IMR-90 (cell line): ENCODE data around the gene LGSN. TPM values are rescaled to one million over a fixed set of nuclear protein-coding genes. Genes with fewer than 3 reads are reported as not detected.

Experiments
- ATAC-seq: fragments of 200-7000 bp; cut with Tn5 transposase; 2 replicates; pipeline ENCODE4 v1.9.1; 2020; ENCODE audit warnings: low read depth, mild to moderate bottlenecking, moderate library complexity
- BruUV-seq: library from RNA; stranded (reverse); fragments of 400-500 nt; replicated peaks from 2 replicates; lab custom pipeline; 2021; lab: Mats Ljungman, UMichigan
- CTCF ChIA-PET: fragments of 300-600 bp; formaldehyde crosslinking; extraction: SDS; loops from one replicate; lab custom pipeline; 2021; ENCODE audit warnings: antibody characterized with exemption; lab: Yijun Ruan, JAX
- POLR2A ChIA-PET: fragments of 300-600 bp; sonication (Branson Sonifier 250); formaldehyde crosslinking; loops from one replicate; lab custom pipeline; 2022; ENCODE audit warnings: antibody characterized with exemption; ENCODE audit not compliant: unreplicated experiment; lab: Charles Lee
- DNase-seq: peaks from one replicate; pipeline ENCODE4 v3.0.0; 2013
- H2AFZ ChIP-seq: replicated peaks from 2 replicates; pipeline ENCODE3; 2013; ENCODE audit warnings: low read length, mild to moderate bottlenecking; ENCODE audit not compliant: poor library complexity
- H2AK5ac ChIP-seq: 2 replicates; pipeline ENCODE4 v1.6.1; 2013; ENCODE audit warnings: low read depth, low read length, inconsistent platforms
- H2AK9ac ChIP-seq: replicated peaks from 2 replicates; pipeline ENCODE3; 2013; ENCODE audit warnings: mild to moderate bottlenecking, low read depth, low read length, moderate library complexity; ENCODE audit not compliant: poor library complexity
- H2BK120ac ChIP-seq: 2 replicates; pipeline ENCODE4 v1.6.1; 2013; ENCODE audit warnings: low read depth, low read length, inconsistent platforms
- H2BK15ac ChIP-seq: 3 replicates; pipeline ENCODE4 v1.6.1; 2013; ENCODE audit warnings: low read depth, low read length, inconsistent platforms
- H2BK20ac ChIP-seq: 2 replicates; pipeline ENCODE4 v1.6.1; 2013; ENCODE audit warnings: low read depth, mild to moderate bottlenecking, inconsistent platforms, low read length, moderate library complexity
- H2BK5ac ChIP-seq: 2 replicates; pipeline ENCODE4 v1.6.1; 2013; ENCODE audit warnings: mild to moderate bottlenecking, low read depth, low read length, inconsistent platforms; ENCODE audit not compliant: poor library complexity, severe bottlenecking
- H3K14ac ChIP-seq: replicated peaks from 2 replicates; pipeline ENCODE4 v1.6.1; 2013; ENCODE audit warnings: low read depth, low read length, inconsistent platforms
- H3K18ac ChIP-seq: 2 replicates; pipeline ENCODE4 v1.6.1; 2013; ENCODE audit warnings: low read depth, low read length, control low read depth
- H3K23ac ChIP-seq: 2 replicates; pipeline ENCODE4 v1.6.1; 2013; ENCODE audit warnings: low read depth, low read length, inconsistent platforms
- H3K27ac ChIP-seq: 2 replicates; pipeline ENCODE4 v1.5.1; 2013; ENCODE audit warnings: mild to moderate bottlenecking, control low read depth, low read length; ENCODE audit not compliant: insufficient read depth
- H3K27me3 ChIP-seq: 2 replicates; pipeline ENCODE4 v1.6.1; 2013; ENCODE audit warnings: low read length; ENCODE audit not compliant: control insufficient read depth, insufficient read depth
- H3K36me3 ChIP-seq: 2 replicates; pipeline ENCODE4 v1.6.1; 2013; ENCODE audit warnings: low read length, mixed read lengths; ENCODE audit not compliant: control insufficient read depth, insufficient read depth
- H3K4ac ChIP-seq: 2 replicates; pipeline ENCODE4 v1.6.1; 2013; ENCODE audit warnings: low read depth, low read length, inconsistent platforms
- H3K4me1 ChIP-seq: 2 replicates; pipeline ENCODE4 v1.6.1; 2013; ENCODE audit warnings: low read length, mixed read lengths; ENCODE audit not compliant: control insufficient read depth, insufficient read depth
- H3K4me2 ChIP-seq: 2 replicates; pipeline ENCODE4 v1.6.1; 2013; ENCODE audit warnings: low read depth, mild to moderate bottlenecking, control low read depth, low read length, moderate library complexity
- H3K4me3 ChIP-seq: 2 replicates; pipeline ENCODE4 v1.5.1; 2013; ENCODE audit warnings: low read depth, mild to moderate bottlenecking, control low read depth, low read length, moderate library complexity; ENCODE audit not compliant: insufficient read depth
- H3K56ac ChIP-seq: 2 replicates; pipeline ENCODE4 v1.6.1; 2013; ENCODE audit warnings: low read length, inconsistent platforms; ENCODE audit not compliant: insufficient read depth; ENCODE audit errors: extremely low read depth
- H3K79me1 ChIP-seq, 2 experiments: 2 replicates each; pipeline ENCODE4 v1.6.1; 2013; ENCODE audit warnings: low read length in 2 of 2, inconsistent platforms in 1 of 2, low read depth in 1 of 2
- H3K9ac ChIP-seq: 2 replicates; pipeline ENCODE4 v1.6.1; 2013; ENCODE audit warnings: low read depth, low read length, control low read depth
- H3K9me1 ChIP-seq: 2 replicates; pipeline ENCODE4 v1.6.1; 2013; ENCODE audit warnings: low read length, inconsistent platforms; ENCODE audit not compliant: insufficient read depth
- H3K9me3 ChIP-seq: 2 replicates; pipeline ENCODE4 v1.6.1; 2013; ENCODE audit warnings: low read length; ENCODE audit not compliant: control insufficient read depth, insufficient read depth
- H4K20me1 ChIP-seq: 2 replicates; pipeline ENCODE4 v1.6.1; 2013; ENCODE audit warnings: low read length, inconsistent platforms; ENCODE audit not compliant: insufficient read depth
- H4K5ac ChIP-seq: 2 replicates; pipeline ENCODE4 v1.6.1; 2013; ENCODE audit warnings: mild to moderate bottlenecking, low read depth, low read length, control low read depth
- H4K8ac ChIP-seq, 2 experiments: 2 replicates each; pipeline ENCODE4 v1.6.1; 2013; ENCODE audit warnings: low read depth in 2 of 2, low read length in 2 of 2, control low read depth in 1 of 2, inconsistent platforms in 1 of 2
- H4K91ac ChIP-seq: 2 replicates; pipeline ENCODE4 v1.6.1; 2013; ENCODE audit warnings: low read depth, low read length, inconsistent platforms; ENCODE audit not compliant: insufficient read depth
- BHLHE40 ChIP-seq: fragments of 150-350 bp; IDR thresholded peaks from 2 replicates; pipeline ENCODE4 v1.6.1; 2016; ENCODE audit warnings: mild to moderate bottlenecking, low read depth, low read length
- CEBPB ChIP-seq: IDR thresholded peaks from 2 replicates; pipeline ENCODE4 v1.6.1; 2012; ENCODE audit warnings: low read depth, low read length, improper control_type of control experiment
- CHD1 ChIP-seq: IDR thresholded peaks from 2 replicates; pipeline ENCODE4 v1.6.1; 2012; ENCODE audit warnings: low read depth, low read length, improper control_type of control experiment
- FOS ChIP-seq: fragments of 150-350 bp; IDR thresholded peaks from 2 replicates; pipeline ENCODE4 v1.6.1; 2016; ENCODE audit warnings: low read depth, low read length
- MAFK ChIP-seq: IDR thresholded peaks from 2 replicates; pipeline ENCODE4 v1.6.1; 2012; ENCODE audit warnings: low read depth, low read length, improper control_type of control experiment
- MAZ ChIP-seq: IDR thresholded peaks from 2 replicates; pipeline ENCODE4 v1.6.1; 2012; ENCODE audit warnings: low read depth, mild to moderate bottlenecking, low read length, improper control_type of control experiment, moderate library complexity, borderline replicate concordance
- MXI1 ChIP-seq: IDR thresholded peaks from 2 replicates; pipeline ENCODE4 v1.6.1; 2012; ENCODE audit warnings: low read depth, mild to moderate bottlenecking, low read length, moderate library complexity, borderline replicate concordance
- NFE2L2 ChIP-seq: fragments of 150-350 bp; IDR thresholded peaks from 2 replicates; pipeline ENCODE4 v1.6.1; 2016; ENCODE audit warnings: low read depth, mild to moderate bottlenecking, low read length
- POLR2A ChIP-seq: IDR thresholded peaks from 2 replicates; pipeline ENCODE4 v1.6.1; 2012; ENCODE audit warnings: mild to moderate bottlenecking, low read depth, low read length
- RAD21 ChIP-seq: IDR thresholded peaks from 2 replicates; pipeline ENCODE4 v1.6.1; 2012; ENCODE audit warnings: low read length, improper control_type of control experiment
- RCOR1 ChIP-seq: IDR thresholded peaks from 2 replicates; pipeline ENCODE4 v1.6.1; 2012; ENCODE audit warnings: mild to moderate bottlenecking, low read length, improper control_type of control experiment; ENCODE audit not compliant: insufficient replicate concordance
- RFX5 ChIP-seq: IDR thresholded peaks from 2 replicates; pipeline ENCODE4 v1.8.0; 2012; ENCODE audit warnings: low read depth, mild to moderate bottlenecking, low read length, moderate library complexity
- SMC3 ChIP-seq: fragments of 150-350 bp; IDR thresholded peaks from 2 replicates; pipeline ENCODE4 v1.6.1; 2016; ENCODE audit warnings: low read depth, mild to moderate bottlenecking, antibody characterized with exemption, low read length, moderate library complexity
- WGBS, 2 experiments: methylation state at CpG; one replicate each; pipeline versions ENCODE4 v1.1.5 to v1.1.7; 2013; ENCODE audit warnings: missing lambda C conversion rate in 2 of 2; ENCODE audit not compliant: insufficient read length in 1 of 2; ENCODE audit errors: extremely low coverage in 2 of 2; 5-methylcytosine and 5-hydroxymethylcytosine counted together
- dilution Hi-C: fragments of 300-500 bp; cut with HindIII; formaldehyde crosslinking; loops from one replicate; pipeline ENCODE4 v1.14.3; 2018; ENCODE audit warnings: low sequenced_read_pairs; ENCODE audit not compliant: unreplicated experiment
- in situ Hi-C: fragments of 300-500 bp; cut with MboI; formaldehyde crosslinking; loops from 3 replicates; pipeline ENCODE4 v1.14.3; 2019; ENCODE audit warnings: low sequenced_read_pairs, inconsistent platforms, mixed read lengths
- intact Hi-C: fragments of 100-400 bp; cut with micrococcal nuclease; formaldehyde crosslinking; loops from 2 replicates; pipeline ENCODE4 v1.10.0; 2022
- polyA plus RNA-seq, 3 experiments: library from polyadenylated mRNA; depleted of rRNA; stranded (reverse); fragments of >200 nt; gene quantifications; 2 replicates each; pipeline ENCODE4 v1.2.3, GENCODE V29; 2012; ENCODE audit warnings: low replicate concordance in 1 of 3
- total RNA-seq: library from RNA; depleted of rRNA; stranded (reverse); fragments of >200 nt; gene quantifications from 2 replicates; pipeline ENCODE4 v1.2.3, GENCODE V29; 2012
- TF ChIP-seq, protein P1 (sequence below): conservative IDR thresholded peaks from 2 replicates; pipeline ENCODE4 v1.5.1; 2012; ENCODE audit warnings: mild to moderate bottlenecking, low read depth, low read length, improper control_type of control experiment
- TF ChIP-seq, protein P2 (sequence below): fragments of 150-350 bp; IDR thresholded peaks from 2 replicates; pipeline ENCODE4 v1.6.1; 2016; ENCODE audit warnings: low read depth, mild to moderate bottlenecking, low read length, moderate library complexity, borderline replicate concordance
- TF ChIP-seq, protein P3 (sequence below): fragments of 150-350 bp; IDR thresholded peaks from 2 replicates; pipeline ENCODE4 v1.6.1; 2017; ENCODE audit warnings: mild to moderate bottlenecking, antibody characterized with exemption, low read length, low read depth

The LGSN gene
- total and polyA plus RNA-seq, 2 of the 4 experiments (the other 2 are of a cell fraction): not detected

DNA sequence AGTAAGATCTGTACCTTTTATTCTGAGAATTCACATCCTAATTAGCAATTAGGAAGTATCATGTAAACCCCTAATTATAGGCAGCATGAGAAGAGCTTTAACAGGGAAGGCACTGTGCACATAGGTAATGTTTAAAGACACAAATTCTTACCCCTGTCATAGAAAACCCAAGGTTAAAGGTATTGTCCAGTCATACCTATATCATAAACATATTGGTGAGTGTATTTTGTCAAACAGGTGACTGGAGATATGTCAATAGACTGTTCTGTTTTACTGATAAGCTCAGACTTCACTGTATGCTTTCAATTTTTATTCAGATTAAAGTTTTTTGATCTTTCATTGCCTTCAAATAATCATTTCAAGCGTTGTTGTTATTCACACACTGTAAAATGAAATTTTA is 43.8 kb downstream of the LGSN start:
- no peaks in the 10 kb centered on the region for H3K9me3 ChIP-seq
- no peak overlapping the region for H2AK5ac ChIP-seq
- H4K91ac ChIP-seq: no peak overlapping the region
- H3K27ac ChIP-seq: no peak overlapping the region
- H3K9ac ChIP-seq: no peak overlapping the region
- H2BK5ac ChIP-seq: no peak overlapping the region
- no peak overlapping the region for H2BK15ac ChIP-seq
- CTCF ChIA-PET: no interaction called here
- H2AK9ac ChIP-seq: no peak overlapping the region
- H3K4me3 ChIP-seq: no peak overlapping the region
- no peak overlapping the region for H3K23ac ChIP-seq
- no peaks in the 10 kb centered on the region for H3K4me1 ChIP-seq
- intact Hi-C loops: no loop called here
- in situ Hi-C loops: no loop called here
- no peak overlapping the region for H2BK120ac ChIP-seq
- no CpG with 5 or more reads among the region's 1 CpG for WGBS, 2 experiments
- no peak overlapping the region for H3K4me2 ChIP-seq
- no peaks in the 10 kb centered on the region for H3K79me1 ChIP-seq
- H2BK20ac ChIP-seq: no peak overlapping the region
- H4K20me1 ChIP-seq: no peaks in the 10 kb centered on the region
- H3K4ac ChIP-seq: no peak overlapping the region
- no peak overlapping the region for H4K8ac ChIP-seq
- H3K9me1 ChIP-seq: no peaks in the 10 kb centered on the region
- POLR2A ChIA-PET: no interaction called here
- no peak overlapping the region for H2AFZ ChIP-seq
- no peak overlapping the region for H3K56ac ChIP-seq
- no TSS peak for BruUV-seq
- no peaks in the 10 kb centered on the region for H3K27me3 ChIP-seq
- no peak for DNase-seq
- no peak for ATAC-seq
- TF ChIP-seq, protein P1, sequence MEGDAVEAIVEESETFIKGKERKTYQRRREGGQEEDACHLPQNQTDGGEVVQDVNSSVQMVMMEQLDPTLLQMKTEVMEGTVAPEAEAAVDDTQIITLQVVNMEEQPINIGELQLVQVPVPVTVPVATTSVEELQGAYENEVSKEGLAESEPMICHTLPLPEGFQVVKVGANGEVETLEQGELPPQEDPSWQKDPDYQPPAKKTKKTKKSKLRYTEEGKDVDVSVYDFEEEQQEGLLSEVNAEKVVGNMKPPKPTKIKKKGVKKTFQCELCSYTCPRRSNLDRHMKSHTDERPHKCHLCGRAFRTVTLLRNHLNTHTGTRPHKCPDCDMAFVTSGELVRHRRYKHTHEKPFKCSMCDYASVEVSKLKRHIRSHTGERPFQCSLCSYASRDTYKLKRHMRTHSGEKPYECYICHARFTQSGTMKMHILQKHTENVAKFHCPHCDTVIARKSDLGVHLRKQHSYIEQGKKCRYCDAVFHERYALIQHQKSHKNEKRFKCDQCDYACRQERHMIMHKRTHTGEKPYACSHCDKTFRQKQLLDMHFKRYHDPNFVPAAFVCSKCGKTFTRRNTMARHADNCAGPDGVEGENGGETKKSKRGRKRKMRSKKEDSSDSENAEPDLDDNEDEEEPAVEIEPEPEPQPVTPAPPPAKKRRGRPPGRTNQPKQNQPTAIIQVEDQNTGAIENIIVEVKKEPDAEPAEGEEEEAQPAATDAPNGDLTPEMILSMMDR: no peak
- TF ChIP-seq CEBPB (no peak), MAFK (no peak), FOS (no peak), NFE2L2 (no peak), RAD21 (no peak), RFX5 (no peak), MXI1 (no peak), SMC3 (no peak), RCOR1 (no peak), BHLHE40 (no peak), POLR2A (no peak), MAZ (no peak), CHD1 (no peak)
- TF ChIP-seq, protein P2, sequence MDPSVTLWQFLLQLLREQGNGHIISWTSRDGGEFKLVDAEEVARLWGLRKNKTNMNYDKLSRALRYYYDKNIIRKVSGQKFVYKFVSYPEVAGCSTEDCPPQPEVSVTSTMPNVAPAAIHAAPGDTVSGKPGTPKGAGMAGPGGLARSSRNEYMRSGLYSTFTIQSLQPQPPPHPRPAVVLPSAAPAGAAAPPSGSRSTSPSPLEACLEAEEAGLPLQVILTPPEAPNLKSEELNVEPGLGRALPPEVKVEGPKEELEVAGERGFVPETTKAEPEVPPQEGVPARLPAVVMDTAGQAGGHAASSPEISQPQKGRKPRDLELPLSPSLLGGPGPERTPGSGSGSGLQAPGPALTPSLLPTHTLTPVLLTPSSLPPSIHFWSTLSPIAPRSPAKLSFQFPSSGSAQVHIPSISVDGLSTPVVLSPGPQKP: no peak
- TF ChIP-seq, protein P3, sequence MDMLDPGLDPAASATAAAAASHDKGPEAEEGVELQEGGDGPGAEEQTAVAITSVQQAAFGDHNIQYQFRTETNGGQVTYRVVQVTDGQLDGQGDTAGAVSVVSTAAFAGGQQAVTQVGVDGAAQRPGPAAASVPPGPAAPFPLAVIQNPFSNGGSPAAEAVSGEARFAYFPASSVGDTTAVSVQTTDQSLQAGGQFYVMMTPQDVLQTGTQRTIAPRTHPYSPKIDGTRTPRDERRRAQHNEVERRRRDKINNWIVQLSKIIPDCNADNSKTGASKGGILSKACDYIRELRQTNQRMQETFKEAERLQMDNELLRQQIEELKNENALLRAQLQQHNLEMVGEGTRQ: no peak
- H4K5ac ChIP-seq: no peak overlapping the region
- dilution Hi-C loops: no loop called here
- no peaks in the 10 kb centered on the region for H3K36me3 ChIP-seq
- no peak overlapping the region for H3K18ac ChIP-seq
- H3K14ac ChIP-seq: no peak overlapping the region
